ENCODE results near the gene SCFD2.

SCFD2 gene

DNA sequence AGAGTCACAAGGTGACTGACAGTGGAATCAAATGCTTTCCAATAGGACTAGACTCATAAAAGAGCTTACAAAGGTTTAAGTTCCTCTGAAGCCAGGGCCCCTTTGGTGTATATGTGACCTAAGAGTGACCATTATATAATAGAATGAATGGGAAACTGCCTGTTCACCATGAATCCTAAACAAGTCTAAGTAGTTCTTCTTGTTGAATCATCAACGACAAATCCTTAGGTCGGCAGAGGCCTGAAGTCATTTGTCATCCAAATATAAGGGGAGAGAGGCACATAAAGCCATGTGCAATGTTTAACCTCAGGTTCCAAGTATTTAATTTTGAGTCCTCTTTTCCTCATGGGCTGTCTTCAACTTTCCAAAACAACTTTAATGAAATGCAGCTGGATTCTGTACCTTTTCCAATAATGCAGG lies 381.4 kb downstream of the SCFD2 start:
- no peak for TF ChIP-seq CTCF (IDR thresholded peaks at IDR 0.05; ENCODE audit: borderline replicate concordance, control extremely low read depth, extremely low read depth, insufficient read depth, missing control alignments)
- in situ Hi-C loops (cut with MboI; ENCODE audit: low sequenced_read_pairs, unreplicated experiment): loop anchor here (10.0 to 25.0 kb wide), 3 partner anchors 322 to 610 kb away; partner anchors contain the start of gene USP46
- no peak for DNase-seq (ENCODE audit: low spot score)

DNA sequence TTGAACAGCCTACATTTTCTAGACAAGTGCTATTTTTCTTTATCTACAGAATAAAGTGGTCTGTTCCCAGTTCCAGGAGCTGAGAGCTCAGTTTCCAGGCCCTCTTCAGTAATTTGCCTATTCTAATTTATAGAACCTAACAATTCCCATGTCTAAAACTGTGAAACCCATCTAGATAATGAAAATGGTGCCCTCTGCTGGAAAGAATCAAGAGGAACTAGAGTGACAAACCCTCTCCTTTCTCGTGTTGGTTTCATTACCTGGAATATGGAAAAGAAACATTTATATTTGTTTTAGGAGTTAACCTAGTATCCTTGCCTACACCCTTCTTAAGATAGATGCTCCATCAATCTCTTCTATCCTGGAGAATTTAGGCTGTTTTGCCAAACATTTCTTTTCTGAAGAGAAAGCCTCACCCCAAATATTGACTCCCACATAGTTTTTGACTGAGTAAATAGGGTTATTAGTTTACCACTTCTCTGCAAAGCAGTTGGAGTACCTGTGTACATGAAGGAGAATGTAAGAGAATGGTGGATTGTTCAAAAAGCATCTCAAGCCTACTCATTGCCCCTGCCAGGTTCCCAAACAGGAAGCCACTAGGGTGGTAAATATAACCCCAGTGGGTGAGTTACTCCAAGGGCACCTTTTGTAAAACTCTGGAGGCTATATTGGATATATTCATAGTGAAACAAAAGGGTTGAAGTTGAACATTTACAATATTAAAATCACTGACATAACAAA lies 382.1 kb downstream of the SCFD2 start:
- TF ChIP-seq CTCF (IDR thresholded peaks at IDR 0.05; ENCODE audit: borderline replicate concordance, control extremely low read depth, extremely low read depth, insufficient read depth, missing control alignments): peak; percentile 20
- in situ Hi-C loops (cut with MboI; ENCODE audit: low sequenced_read_pairs, unreplicated experiment): loop anchor here (10.0 to 25.0 kb wide), 3 partner anchors 321 to 609 kb away; partner anchors contain the start of gene USP46
- peak; percentile 57 for DNase-seq (ENCODE audit: low spot score)

- DNase-seq (ENCODE audit: low spot score): no peak
- in situ Hi-C loops (cut with MboI; ENCODE audit: low sequenced_read_pairs, unreplicated experiment): loop anchor here (10.0 to 25.0 kb wide), 3 partner anchors 321 to 608 kb away; partner anchors contain the start of gene USP46
- TF ChIP-seq CTCF (IDR thresholded peaks at IDR 0.05; ENCODE audit: borderline replicate concordance, control extremely low read depth, extremely low read depth, insufficient read depth, missing control alignments): no peak
Measured at GRCh38 chr4:52982946-52983340, 382.9 kb downstream of the SCFD2 start.

- no peak for DNase-seq (ENCODE audit: low spot score)
- TF ChIP-seq CTCF (IDR thresholded peaks at IDR 0.05; ENCODE audit: borderline replicate concordance, control extremely low read depth, extremely low read depth, insufficient read depth, missing control alignments): peak; percentile 15
Measured at GRCh38 chr4:52982255-52982945, 383.5 kb downstream of the SCFD2 start.

GRCh38 chr4:52979821-52980590 lies 385.9 kb downstream of the SCFD2 start:
- DNase-seq (ENCODE audit: low spot score): no peak
- in situ Hi-C loops (cut with MboI; ENCODE audit: low sequenced_read_pairs, unreplicated experiment): loop anchor here (10.0 to 25.0 kb wide), 3 partner anchors 318 to 605 kb away; partner anchors contain the start of gene USP46
- TF ChIP-seq CTCF (IDR thresholded peaks at IDR 0.05; ENCODE audit: borderline replicate concordance, control extremely low read depth, extremely low read depth, insufficient read depth, missing control alignments): no peak

More at GRCh38 chr4:52982255-52982945, 383.5 kb downstream of the SCFD2 start:
- in situ Hi-C loops (cut with MboI; ENCODE audit: low sequenced_read_pairs, unreplicated experiment): loop anchor here (10.0 to 25.0 kb wide), 3 partner anchors 320 to 608 kb away; partner anchors contain the start of gene USP46

GRCh38 chr4:52979020-52979419 lies 386.8 kb downstream of the SCFD2 start:
- in situ Hi-C loops (cut with MboI; ENCODE audit: low sequenced_read_pairs, unreplicated experiment): loop anchor here (25.0 kb wide), 1 partner anchor 317 kb away; the partner anchor contains the start of gene USP46

More at GRCh38 chr4:52979020-52979419, 386.8 kb downstream of the SCFD2 start:
- no peak for TF ChIP-seq CTCF (IDR thresholded peaks at IDR 0.05; ENCODE audit: borderline replicate concordance, control extremely low read depth, extremely low read depth, insufficient read depth, missing control alignments)
- DNase-seq (ENCODE audit: low spot score): no peak
